GM18951 (cell line): ENCODE results near the gene ZNF442.
"Not testable (repeated sequence)": the region's sequence is repeated elsewhere in the genome, so short reads cannot be mapped to it uniquely, and the experiment has no call there.

Experiments
- POLR2A ChIP-seq: IDR thresholded peaks from 4 replicates; pipeline ENCODE4 v1.6.1; 2011; ENCODE audit warnings: mild to moderate bottlenecking; ENCODE audit not compliant: insufficient read length, insufficient read depth; ENCODE audit errors: extremely low read depth
- in situ Hi-C: fragments of 300-500 bp; cut with MboI; formaldehyde crosslinking; loops from one replicate; pipeline ENCODE4 v1.12.0; 2022; ENCODE audit warnings: low sequenced_read_pairs, mixed read lengths, inconsistent platforms; ENCODE audit not compliant: unreplicated experiment

ZNF442 gene

DNA sequence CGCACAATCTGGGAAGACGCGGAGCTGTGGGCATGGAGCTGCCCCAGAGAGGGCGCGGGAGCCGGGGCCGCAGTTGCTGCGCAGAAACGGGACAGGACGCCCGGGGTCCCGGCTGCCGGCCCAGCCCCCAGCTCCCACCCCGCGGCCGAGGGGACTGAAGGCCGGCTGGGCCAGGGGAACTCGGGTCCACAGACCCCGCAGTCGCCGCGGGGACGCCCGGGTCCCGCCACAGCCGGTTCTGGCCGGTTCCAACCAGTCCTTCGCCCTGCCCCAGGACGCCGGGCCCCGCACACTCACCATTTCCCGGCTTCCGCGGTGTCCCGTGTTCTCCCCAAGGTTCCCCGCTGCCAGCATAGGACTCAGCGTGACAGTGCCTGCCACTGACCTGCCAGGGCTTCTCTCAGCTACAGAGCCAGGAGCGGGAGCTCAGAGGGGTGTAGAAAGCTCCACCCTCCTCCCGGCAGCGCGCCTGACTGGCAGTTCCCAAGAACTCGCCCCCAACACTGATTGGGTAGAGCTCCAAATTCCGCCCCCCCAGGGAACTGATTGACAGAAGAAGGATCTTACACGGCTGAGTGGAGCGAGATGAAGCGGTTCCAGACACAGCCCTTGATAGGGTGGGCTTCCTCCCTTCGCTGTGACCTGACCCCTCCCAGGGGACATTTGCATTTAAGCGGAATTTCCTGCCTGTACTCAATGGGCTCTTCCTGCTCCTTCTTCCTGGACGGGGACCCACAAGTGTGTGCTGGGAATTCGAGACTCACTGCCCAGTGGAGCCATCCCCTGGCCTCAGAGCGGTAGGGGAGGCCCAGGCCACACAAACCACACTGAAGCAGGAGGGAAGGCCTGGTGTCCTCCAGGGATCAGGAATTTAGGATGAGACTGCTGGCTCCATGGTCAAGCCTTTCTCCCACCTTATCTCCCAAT, at the start of gene ZNF442:
ZNF442 (minus strand) TSS at position 448 of the 927 bp plus-strand sequence. CDS start 2,052 bp downstream, outside the sequence.
- peak; percentile 86 for TF ChIP-seq POLR2A
- in situ Hi-C loops = no loop called here

DNA sequence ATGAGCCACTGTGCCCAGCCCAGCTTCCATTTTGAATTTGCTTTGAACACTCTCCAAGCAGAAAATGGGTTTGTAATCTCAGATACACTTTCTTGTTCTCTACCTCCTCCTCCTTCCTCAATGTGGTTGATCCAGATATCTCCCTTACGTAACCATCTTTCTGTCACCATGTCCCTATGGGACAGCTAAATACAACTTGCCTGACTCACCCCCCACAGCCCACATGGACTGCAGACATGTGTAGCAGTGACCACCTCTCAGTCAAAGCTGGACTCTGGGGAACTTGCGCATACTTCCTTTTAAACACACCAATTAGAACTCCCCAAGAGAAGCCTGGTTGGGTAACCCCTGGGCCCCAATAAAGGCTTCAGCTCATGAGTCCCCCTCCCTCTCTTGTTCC, 46.4 kb upstream of the ZNF442 start:
- no peak for TF ChIP-seq POLR2A
- in situ Hi-C loops = no loop called here

DNA sequence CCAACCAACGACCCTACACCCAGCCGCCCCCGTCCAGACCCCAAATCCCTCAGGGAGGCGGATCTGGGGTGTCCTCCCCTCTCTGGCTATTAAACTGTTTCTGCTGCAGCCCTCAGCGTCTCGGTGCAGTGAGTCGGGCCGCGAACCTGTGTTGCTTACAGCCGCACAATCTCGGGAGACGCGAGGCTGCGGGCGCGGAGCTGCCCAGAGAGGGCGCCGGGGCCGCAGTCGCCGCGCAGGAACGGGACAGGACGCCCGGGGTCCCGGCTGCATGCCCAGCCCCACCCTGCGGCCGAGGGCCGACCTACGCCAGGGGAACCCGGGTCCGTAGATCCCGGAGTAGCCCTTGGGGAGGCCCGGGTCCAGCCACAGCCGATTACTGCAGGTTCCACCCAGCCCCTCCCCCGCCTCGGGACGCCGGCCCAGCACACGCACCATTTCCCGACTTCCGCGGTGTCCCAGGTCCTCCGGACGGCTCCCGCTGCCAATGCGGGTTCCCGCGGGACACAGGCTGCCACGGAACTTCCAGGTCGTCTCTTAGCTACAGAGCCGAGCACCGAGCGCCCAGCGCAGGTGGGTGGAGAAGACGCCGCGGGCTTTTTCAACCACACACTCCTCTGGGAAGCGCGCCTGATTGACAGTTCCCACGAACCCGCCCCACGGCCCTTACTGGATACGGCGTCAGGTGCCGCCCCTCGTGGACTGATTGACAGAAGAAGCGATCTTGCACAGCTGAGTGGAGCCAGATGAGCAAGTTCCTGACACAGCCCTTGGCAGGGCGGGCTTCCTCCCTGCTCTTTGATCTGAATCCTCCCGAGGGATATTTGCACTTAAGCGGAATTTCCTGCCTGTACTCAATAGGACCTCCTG, 35.4 kb upstream of the ZNF442 start, which contains the start of gene ZNF799:
ZNF799 (minus strand) TSS at position 639 of the 870 bp plus-strand sequence; CDS start at position 438, 201 bp downstream.
- in situ Hi-C loops = no loop called here

DNA sequence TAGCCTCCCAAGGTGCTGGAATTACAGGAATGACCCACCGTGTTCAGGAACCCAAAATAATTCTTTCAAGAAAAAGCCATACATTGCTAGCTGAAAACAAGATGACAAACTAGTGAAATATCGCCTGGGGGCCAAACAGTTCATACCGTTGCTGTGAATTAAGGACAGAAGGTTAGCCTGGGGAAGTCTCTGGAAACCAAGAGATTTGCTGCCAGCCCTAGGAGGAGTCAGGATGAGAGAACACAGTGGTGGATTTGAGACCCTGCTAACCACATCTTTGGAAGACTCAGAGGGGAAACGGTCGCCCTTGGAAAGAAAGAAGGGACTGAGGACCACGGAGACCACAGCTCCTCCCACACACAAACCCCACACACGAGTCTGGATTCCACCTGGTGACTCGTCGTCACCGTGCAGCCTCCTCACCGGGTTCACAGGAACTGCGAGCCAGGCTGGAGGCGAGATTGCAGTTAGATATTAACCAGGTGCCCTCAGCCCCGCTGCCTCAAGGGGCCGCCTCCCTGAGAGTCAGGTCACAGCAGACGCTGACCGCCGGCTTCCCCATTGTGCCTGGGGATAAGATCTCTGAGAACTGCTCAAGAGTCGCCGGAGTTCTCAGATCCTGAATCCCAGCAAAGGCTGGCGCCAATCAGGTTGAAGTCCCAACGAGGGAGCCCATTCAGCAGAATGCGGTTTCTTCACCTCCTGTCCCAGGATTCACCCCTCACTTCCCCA, 34.6 kb upstream of the ZNF442 start:
- peak; percentile 29 for TF ChIP-seq POLR2A
- in situ Hi-C loops = loop anchor here (5.0 kb wide), 1 partner anchor 37 kb away; no protein-coding TSS in a partner anchor

More for the DNA sequence above, 35.4 kb upstream of the ZNF442 start, which contains the start of gene ZNF799:
- TF ChIP-seq POLR2A = peak; percentile 69

DNA sequence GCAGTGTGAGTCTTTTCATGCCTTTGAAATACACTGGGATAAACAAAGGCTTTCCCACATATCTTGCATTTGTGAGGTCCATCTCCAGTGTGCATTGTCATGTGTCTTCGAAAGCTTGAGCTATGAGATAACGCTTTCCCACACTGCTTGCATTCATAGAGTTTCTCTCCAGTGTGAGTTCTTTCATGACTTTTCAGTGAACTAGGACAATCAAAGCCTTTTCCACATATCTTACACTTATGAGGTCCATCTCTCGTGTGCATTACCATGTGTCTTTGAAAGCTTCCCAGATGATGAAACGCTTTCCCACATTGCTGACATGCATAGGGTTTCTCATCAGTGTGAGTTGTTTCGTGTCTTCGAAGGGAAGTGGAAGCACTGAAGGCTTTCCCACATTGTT, 25.7 kb upstream of the ZNF442 start:
- in situ Hi-C loops = not testable (repeated sequence)

DNA sequence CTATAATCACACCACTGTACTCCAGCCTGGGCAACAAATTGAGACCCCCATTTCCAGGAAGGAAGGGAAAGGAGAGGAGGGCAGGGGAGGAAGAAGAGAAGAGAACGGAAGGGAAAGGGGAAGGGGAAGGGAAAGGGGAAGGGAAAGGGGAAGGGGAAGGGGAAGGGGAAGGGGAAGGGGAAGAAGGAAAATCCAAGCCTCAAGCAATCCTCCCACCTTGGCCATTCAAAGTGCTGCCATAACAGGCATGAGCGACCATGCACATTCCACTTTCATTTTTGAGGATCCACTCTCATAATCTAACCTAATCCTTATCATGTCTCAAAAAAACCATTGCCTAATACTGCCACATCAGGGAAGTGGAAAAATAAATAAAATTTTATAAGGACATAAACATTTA, 20.9 kb upstream of the ZNF442 start:
- in situ Hi-C loops = not testable (repeated sequence)

DNA sequence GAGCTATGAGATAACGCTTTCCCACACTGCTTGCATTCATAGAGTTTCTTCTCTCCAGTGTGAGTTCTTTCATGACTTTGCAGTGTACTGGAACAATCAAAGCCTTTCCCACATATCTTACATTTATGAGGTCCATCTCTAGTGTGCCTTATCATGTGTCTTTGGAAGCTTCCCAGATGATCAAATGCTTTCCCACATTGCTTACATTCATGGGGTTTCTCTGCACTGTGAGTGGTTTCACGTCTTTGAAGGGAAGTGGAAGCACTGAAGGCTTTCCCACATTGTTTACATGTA, 14.9 kb upstream of the ZNF442 start:
- in situ Hi-C loops = no loop called here
- TF ChIP-seq POLR2A = no peak

DNA sequence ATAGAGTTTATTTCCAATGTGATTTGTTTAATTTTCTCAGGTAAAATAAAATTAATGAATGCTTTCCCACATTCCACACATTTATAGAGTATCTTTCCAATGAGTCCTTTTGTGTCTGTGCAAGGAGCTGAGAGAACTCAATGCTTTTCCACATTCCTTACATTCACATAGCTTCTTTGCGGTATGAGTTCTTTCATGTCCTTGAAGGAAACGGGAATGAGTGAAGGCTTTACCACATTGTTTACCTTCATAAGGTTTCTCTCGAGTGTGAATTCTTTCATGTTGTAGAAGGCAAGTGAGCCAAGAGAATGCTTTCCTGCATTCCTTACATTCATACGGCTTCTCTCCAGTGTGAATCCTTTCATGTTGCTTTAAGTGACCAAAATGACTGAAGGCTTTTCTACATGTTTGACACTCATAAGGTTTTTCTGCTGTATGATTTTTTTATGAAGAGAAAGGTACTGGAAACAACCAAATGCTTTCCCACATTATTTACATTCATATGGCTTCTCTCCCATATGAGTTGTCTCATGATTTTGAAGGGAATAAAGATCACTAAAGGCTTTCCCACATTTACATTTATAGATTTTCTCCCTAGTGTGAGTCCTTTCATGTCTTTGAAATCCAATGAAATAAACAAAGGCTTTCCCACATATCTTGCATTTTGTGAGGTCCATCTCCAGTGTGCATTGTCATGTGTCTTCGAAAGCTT, 14.4 kb upstream of the ZNF442 start:
- no peak for TF ChIP-seq POLR2A
- in situ Hi-C loops = no loop called here

DNA sequence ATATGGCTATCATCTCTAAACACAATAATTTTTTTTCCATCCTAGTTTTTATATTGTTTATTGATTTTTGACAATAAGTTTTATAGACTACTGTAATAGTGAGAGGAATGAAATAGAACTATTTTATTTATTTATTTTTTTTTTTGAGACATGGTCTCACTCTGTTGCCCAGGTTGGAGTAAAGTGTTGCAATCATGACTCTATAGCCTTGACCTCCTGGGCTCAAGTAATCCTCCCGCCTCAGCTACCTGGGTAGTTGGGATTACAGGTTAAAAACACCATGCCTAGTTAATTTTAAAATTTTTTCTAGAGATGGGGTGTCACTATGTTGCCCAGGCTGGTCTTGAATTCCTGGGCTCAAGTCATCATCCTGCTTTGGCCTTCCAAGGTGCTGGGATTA, 8.5 kb upstream of the ZNF442 start:
- no peak for TF ChIP-seq POLR2A

DNA sequence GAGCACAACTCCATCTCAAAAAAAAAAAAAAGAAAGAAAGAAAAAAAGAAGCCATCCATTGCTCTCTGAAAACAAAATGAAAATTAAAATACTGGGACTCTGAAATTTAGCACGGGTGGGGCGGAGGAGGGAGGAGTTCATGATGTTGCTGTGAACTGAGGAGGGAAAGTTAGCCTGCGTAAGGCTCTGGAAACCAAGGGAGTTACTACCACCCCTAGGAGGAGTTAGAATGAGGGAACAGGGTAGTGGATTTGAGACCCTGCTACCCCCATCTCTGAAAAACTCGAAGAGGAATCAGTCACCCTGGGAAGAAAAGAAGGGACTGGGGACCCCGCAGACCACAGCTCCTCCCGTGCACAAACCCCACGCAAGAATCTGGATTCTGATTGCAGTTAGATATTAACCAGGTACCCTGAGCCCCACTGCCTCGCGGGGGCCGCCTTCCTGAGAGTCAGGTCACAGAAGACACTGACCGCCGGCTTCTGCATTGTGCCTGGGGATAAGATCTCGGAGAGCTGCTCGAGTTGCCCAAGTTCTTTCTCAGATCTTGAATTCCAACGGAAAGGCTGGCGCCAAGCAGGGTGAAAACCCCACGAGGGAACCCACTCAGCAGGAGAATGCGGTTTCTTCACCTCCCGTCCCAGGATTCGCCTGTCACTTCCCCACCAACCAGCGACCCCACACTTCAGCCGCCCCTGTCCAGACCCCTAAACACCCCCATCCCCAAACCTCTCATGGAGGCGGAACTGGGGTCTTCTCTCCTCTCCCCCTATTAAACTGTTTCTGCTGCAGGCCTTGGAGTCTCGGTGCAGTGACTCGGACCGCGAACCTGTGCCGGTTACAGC, 870 bp downstream of the ZNF442 start:
- TF ChIP-seq POLR2A = no peak
- in situ Hi-C loops = no loop called here

More for the DNA sequence above, 8.5 kb upstream of the ZNF442 start:
- in situ Hi-C loops = no loop called here

DNA sequence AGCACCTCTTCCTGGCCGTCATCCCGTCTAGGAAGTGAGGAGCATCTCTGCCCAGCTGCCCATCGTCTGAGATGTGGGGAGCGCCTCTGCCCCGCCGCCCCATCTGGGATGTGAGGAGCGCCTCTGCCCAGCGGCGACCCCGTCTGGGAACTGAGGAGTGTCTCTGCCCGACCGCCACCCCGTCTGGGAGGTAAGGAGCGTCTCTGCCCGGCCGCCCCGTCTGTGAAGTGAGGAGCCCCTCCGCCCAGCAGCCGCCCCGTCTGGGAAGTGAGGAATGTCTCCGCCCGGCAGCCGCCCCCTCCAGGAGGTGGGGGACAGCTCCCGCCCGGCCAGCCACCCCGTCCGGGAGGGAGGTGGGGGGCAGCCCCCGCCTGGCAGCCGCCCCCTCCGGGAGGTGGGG, 3.2 kb downstream of the ZNF442 start:
- in situ Hi-C loops = not testable (repeated sequence)

DNA sequence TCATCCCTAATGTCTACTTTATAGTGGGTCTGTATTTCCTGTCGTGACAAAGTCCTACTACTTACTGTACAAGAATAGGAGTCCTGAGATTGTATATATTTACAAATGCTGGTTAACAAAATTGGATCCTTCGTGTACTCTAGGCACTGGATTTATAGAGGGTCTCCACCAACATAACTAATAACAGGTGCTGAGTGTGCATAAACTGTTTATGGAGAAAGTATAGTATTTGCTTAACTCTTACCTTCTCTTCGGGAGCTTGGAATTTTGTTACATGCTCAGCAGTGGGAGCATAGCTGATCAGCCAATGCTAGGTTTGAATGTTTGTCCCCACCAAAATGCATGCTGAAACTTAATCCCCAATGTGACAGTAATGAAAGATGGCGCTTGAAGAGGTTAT, 12.1 kb downstream of the ZNF442 start:
- TF ChIP-seq POLR2A = no peak
- in situ Hi-C loops = no loop called here

DNA sequence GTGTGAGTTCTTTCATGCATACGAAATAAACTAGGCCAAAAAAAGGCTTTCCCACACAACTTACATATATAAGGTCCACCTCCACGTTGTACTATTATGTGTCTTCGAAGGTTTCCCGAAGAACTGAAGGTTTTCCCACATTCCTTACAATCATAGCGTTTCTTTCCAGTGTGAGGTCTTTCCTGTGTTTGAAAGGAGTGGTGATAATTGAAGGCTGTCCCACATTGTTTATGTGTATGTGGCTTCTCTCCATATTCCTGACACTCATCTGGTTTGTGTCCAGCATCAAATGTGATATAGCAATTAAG, 14.6 kb downstream of the ZNF442 start:
- in situ Hi-C loops = no loop called here
- TF ChIP-seq POLR2A = no peak
